HepG2 (cell line): ENCODE measurements around the gene TMEM9. TPM values are rescaled to one million over a fixed set of nuclear protein-coding genes. Genes with fewer than 3 reads are reported as not detected.

Source experiments
- ATAC-seq: fragments of 200-7000 bp; cut with Tn5 transposase; 3 replicates; pipeline ENCODE4 v1.9.1; 2020; ENCODE audit warnings: mild to moderate bottlenecking, moderate library complexity
- BruUV-seq: library from RNA; stranded (reverse); fragments of 400-500 nt; replicated peaks from 2 replicates; lab custom pipeline; 2021; lab: Mats Ljungman, UMichigan
- CTCF ChIA-PET: fragments of 300-600 bp; formaldehyde crosslinking; extraction: SDS; loops from one replicate; lab custom pipeline; 2021; ENCODE audit warnings: low total read pairs, inconsistent platforms, low intra/inter-chr PET ratio; lab: Yijun Ruan, JAX
- POLR2A ChIA-PET: fragments of 350-600 bp; sonication (Branson Sonifier 250); formaldehyde crosslinking; loops from one replicate; lab custom pipeline; 2020; ENCODE audit warnings: antibody characterized with exemption, inconsistent platforms; lab: Yijun Ruan, JAX
- DNase-seq: peaks from one replicate; pipeline ENCODE4 v3.0.0-alpha.2; 2015; ENCODE audit warnings: low spot score
- FAIRE-seq: peaks from 3 replicates; lab custom pipeline; 2011; peaks lifted over from hg19 to GRCh38; lab: Jason Lieb, UNC
- H2AFZ ChIP-seq: one replicate; pipeline ENCODE4 v1.6.1; 2011; ENCODE audit warnings: low read length, inconsistent platforms
- H3K27ac ChIP-seq: fragments of 300-600 bp; 3 replicates; pipeline ENCODE4 v1.8.0; 2011; ENCODE audit warnings: mixed run types, mild to moderate bottlenecking, mixed read lengths, low read length, inconsistent platforms; ENCODE audit not compliant: insufficient read depth; ENCODE audit errors: extremely low read length
- H3K27me3 ChIP-seq, 2 experiments: fragments of 200-600 bp in 1 of 2; 2 replicates in 1 of 2; 3 replicates in 1 of 2; pipeline versions ENCODE4 v1.6.0 to v1.8.0; 2011; ENCODE audit warnings: low read length in 2 of 2, mild to moderate bottlenecking in 2 of 2, moderate library complexity in 2 of 2, inconsistent platforms in 1 of 2; ENCODE audit not compliant: insufficient read depth in 2 of 2, control insufficient read depth in 1 of 2
- H3K36me3 ChIP-seq, 2 experiments: fragments of 200-600 bp in 1 of 2; replicated peaks in 1 of 2; 2 replicates in 1 of 2; 3 replicates in 1 of 2; pipeline versions ENCODE4 v1.5.1 to v1.8.0; 2011; ENCODE audit warnings: low read length in 2 of 2, inconsistent platforms in 1 of 2; ENCODE audit not compliant: insufficient read depth in 2 of 2, control insufficient read depth in 1 of 2
- H3K4me1 ChIP-seq: 2 replicates; pipeline ENCODE4 v1.5.1; 2012; ENCODE audit warnings: low read length, inconsistent platforms; ENCODE audit not compliant: insufficient read depth
- H3K4me2 ChIP-seq: 2 replicates; pipeline ENCODE4 v1.6.0; 2011; ENCODE audit warnings: low read depth, low read length, inconsistent platforms
- H3K4me3 ChIP-seq, 3 experiments: fragments of 200-600 bp in 1 of 3; sonication (generic), shearing (Covaris generic) in 1 of 3; replicated peaks in 1 of 3; 2 replicates each; pipeline ENCODE4 v1.5.1; 2011 to 2016; ENCODE audit warnings: low read length in 3 of 3, inconsistent platforms in 2 of 3, low read depth in 2 of 3, mild to moderate bottlenecking in 2 of 3, control low read depth in 1 of 3, mixed read lengths in 1 of 3; ENCODE audit not compliant: insufficient read depth in 1 of 3
- H3K79me2 ChIP-seq: one replicate; pipeline ENCODE4 v1.6.1; 2011; ENCODE audit warnings: low read length, inconsistent platforms; ENCODE audit not compliant: insufficient read depth
- H3K9ac ChIP-seq: 2 replicates; pipeline ENCODE4 v1.6.0; 2011; ENCODE audit warnings: mild to moderate bottlenecking, low read depth, low read length, inconsistent platforms; ENCODE audit not compliant: insufficient read depth
- H3K9me3 ChIP-seq: 2 replicates; pipeline ENCODE4 v1.5.1; 2012; ENCODE audit warnings: mild to moderate bottlenecking, low read length
- H4K20me1 ChIP-seq: 2 replicates; pipeline ENCODE4 v1.6.0; 2011; ENCODE audit warnings: inconsistent platforms, mild to moderate bottlenecking, low read length, moderate library complexity; ENCODE audit not compliant: insufficient read depth
- CBX2 ChIP-seq, 2 experiments: fragments of 200-600 bp in 1 of 2; sonication (generic); formaldehyde crosslinking in 1 of 2; IDR thresholded peaks; 2 replicates each; pipeline versions ENCODE4 v1.7.0 to v1.8.1; 2018 to 2022; ENCODE audit warnings: low read depth in 2 of 2, low read length in 1 of 2, mild to moderate bottlenecking in 1 of 2, missing genetic modification reagents in 1 of 2
- ETV5 ChIP-seq: IDR thresholded peaks from 2 replicates; pipeline ENCODE4 v1.6.1; 2018; ENCODE audit warnings: missing biosample characterization, missing genetic modification reagents, inconsistent platforms, borderline replicate concordance
- FOXK1 ChIP-seq: sonication (generic); formaldehyde crosslinking; IDR thresholded peaks from 2 replicates; pipeline ENCODE4 v1.4.0; 2020; ENCODE audit warnings: low read depth, missing genetic modification reagents, borderline replicate concordance
- KLF13 ChIP-seq: sonication (generic); formaldehyde crosslinking; IDR thresholded peaks from 2 replicates; pipeline ENCODE4 v1.4.0; 2020; ENCODE audit warnings: mild to moderate bottlenecking, missing genetic modification reagents
- MAFF ChIP-seq: IDR thresholded peaks from 2 replicates; pipeline ENCODE4 v1.6.1; 2011; ENCODE audit warnings: low read depth, low read length, improper control_type of control experiment
- MNT ChIP-seq: fragments of 450-650 bp; IDR thresholded peaks from 2 replicates; pipeline ENCODE4 v1.6.1; 2016
- SCMH1 ChIP-seq: sonication (generic); formaldehyde crosslinking; IDR thresholded peaks from 2 replicates; pipeline ENCODE4 v1.9.0; 2021; ENCODE audit warnings: missing genetic modification reagents, mild to moderate bottlenecking, borderline replicate concordance
- SETDB1 ChIP-seq: sonication (generic); formaldehyde crosslinking; IDR thresholded peaks from 2 replicates; pipeline ENCODE4 v1.5.1; 2020; ENCODE audit warnings: missing genetic modification reagents, mild to moderate bottlenecking, borderline replicate concordance
- ZBTB38 ChIP-seq: sonication (generic); formaldehyde crosslinking; IDR thresholded peaks from 2 replicates; pipeline ENCODE4 v1.5.1; 2020; ENCODE audit warnings: mild to moderate bottlenecking, missing genetic modification reagents
- ZFX ChIP-seq: sonication (generic); formaldehyde crosslinking; IDR thresholded peaks from 2 replicates; pipeline ENCODE4 v1.4.0; 2020; ENCODE audit warnings: mild to moderate bottlenecking, low read depth, missing genetic modification reagents, moderate library complexity
- ZNF678 ChIP-seq: sonication (generic); formaldehyde crosslinking; IDR thresholded peaks from 2 replicates; pipeline ENCODE4 v1.4.0; 2020; ENCODE audit warnings: mild to moderate bottlenecking, missing genetic modification reagents
- ZNF816 ChIP-seq: sonication (generic); formaldehyde crosslinking; IDR thresholded peaks from 2 replicates; pipeline ENCODE4 v1.8.0; 2022; ENCODE audit warnings: missing genetic modification reagents, mild to moderate bottlenecking, borderline replicate concordance
- ZSCAN29 ChIP-seq: sonication (generic); formaldehyde crosslinking; conservative IDR thresholded peaks from 2 replicates; pipeline ENCODE4 v1.4.0; 2020; ENCODE audit warnings: mild to moderate bottlenecking, missing genetic modification reagents
- WGBS: methylation state at CpG from one replicate; pipeline ENCODE4 v1.1.6; 2017; ENCODE audit warnings: low lambda C conversion rate; 5-methylcytosine and 5-hydroxymethylcytosine counted together
- in situ Hi-C: cut with HindIII; loops from 2 replicates; pipeline ENCODE4 v1.10.0; 2017; ENCODE audit warnings: low pct_unique_long_range_greater_than_20kb; ENCODE audit not compliant: extremely low pct_ligation_motif_present
- intact Hi-C: fragments of 100-400 bp; cut with micrococcal nuclease; formaldehyde crosslinking; loops from one replicate; pipeline ENCODE4 v1.10.0; 2022; ENCODE audit not compliant: unreplicated experiment
- polyA plus RNA-seq, 8 experiments: library from polyadenylated mRNA; depleted of rRNA in 3 of 8; stranded (reverse) in 7 of 8; unstranded in 1 of 8; fragments of >200 nt; fragmentation: Illumina TruSeq in 4 of 8; extraction: Trizol in 4 of 8; gene quantifications; 2 replicates each; pipeline versions ENCODE4 v1.2.1 to v1.2.3, GENCODE V29; 2011 to 2016; ENCODE audit warnings: low read depth in 4 of 8, missing spikeins in 1 of 8, mixed read lengths in 1 of 8; ENCODE audit not compliant: insufficient read depth in 1 of 8
- total RNA-seq, 5 experiments: library from RNA; depleted of rRNA; stranded (reverse); fragments of >200 nt; fragmentation: Illumina TruSeq; extraction: Trizol; gene quantifications; 2 replicates each; pipeline ENCODE4 v1.2.3, GENCODE V29; 2016; ENCODE audit warnings: low read depth in 1 of 5

TMEM9 gene
- total and polyA plus RNA-seq, 2 of the 13 experiments (the other 11 are each of a cell fraction or from before 2014, with no cell fraction given) = 60.9 to 102 TPM

- Histone ChIP-seq H3K36me3 (no peaks in the 10 kb centered on the region), H3K4me2 (no peak overlapping the region), H4K20me1 (no peaks in the 10 kb centered on the region), H3K4me1 (no peaks in the 10 kb centered on the region), H2AFZ (no peak overlapping the region), H3K9ac (no peak overlapping the region), H3K27me3 (peaks cover 2 to 35% of the 10 kb centered on the region in 2 experiments), H3K79me2 (no peaks in the 10 kb centered on the region), H3K4me3 (no peak overlapping the region), H3K27ac (no peak overlapping the region), H3K9me3 (no peaks in the 10 kb centered on the region)
- no peak for FAIRE-seq
- DNase-seq = no peak
- no TSS peak for BruUV-seq
- POLR2A ChIA-PET = no interaction called here
- intact Hi-C loops (no loop called here), in situ Hi-C loops (no loop called here)
- ATAC-seq = no peak
- TF ChIP-seq CBX2 (IDR thresholded peaks at IDR 0.05; ENCODE audit: low read depth, low read length) = no peak
- no peak for TF ChIP-seq CBX2 (CRISPR knock-in tag; IDR thresholded peaks at IDR 0.05; ENCODE audit: low read depth)
- TF ChIP-seq ZNF816 (CRISPR knock-in tag) = no peak
- TF ChIP-seq SETDB1 (CRISPR knock-in tag) = no peak
- no peak for TF ChIP-seq ZBTB38
- TF ChIP-seq ZNF678 = no peak
- TF ChIP-seq ZSCAN29 (CRISPR knock-in tag) = no peak
- TF ChIP-seq FOXK1 (CRISPR knock-in tag) = no peak
- no peak for TF ChIP-seq SCMH1
- TF ChIP-seq MAFF = no peak
- TF ChIP-seq KLF13 (CRISPR knock-in tag) = no peak
- no peak for TF ChIP-seq ZFX (CRISPR knock-in tag)
- no peak for TF ChIP-seq MNT
- no peak for TF ChIP-seq ETV5
- 29% methylated on average over 2 of the region's 4 CpGs for WGBS
- CTCF ChIA-PET = no interaction called here
These were observed 63.7 kb downstream of the TMEM9 start for GRCh38 chr1:201090541-201090940.
